Tibial nerve (tissue), 4 donors: Measurements from ENCODE around the gene EYA2. TPM values are rescaled to one million over a fixed set of nuclear protein-coding genes. Genes with fewer than 3 reads are reported as not detected.
"Not testable (repeated sequence)": the region's sequence is repeated elsewhere in the genome, so short reads cannot be mapped to it uniquely, and the experiment has no call there.

Experiments used
- DNase-seq, 2 donors: peaks; one replicate each; pipeline ENCODE4 v3.0.0-alpha.2; 2019; ENCODE audit warnings: low spot score in 2 of 2
- H3K27ac ChIP-seq, 4 donors: fragments of 200-600 bp; sonication (generic) in 3 of 4; one replicate each; pipeline ENCODE4 v1.5.1; 2017 to 2019; ENCODE audit warnings: mild to moderate bottlenecking in 1 of 4
- H3K27me3 ChIP-seq, 2 donors: fragments of 200-600 bp; sonication (generic) in 1 of 2; one replicate each; pipeline versions ENCODE4 v1.5.1 to v1.6.0; 2017 to 2019
- H3K36me3 ChIP-seq, 3 donors: fragments of 200-600 bp; sonication (generic); one replicate each; pipeline ENCODE4 v1.5.1; 2018 to 2019
- H3K4me1 ChIP-seq, 4 donors: fragments of 200-600 bp; sonication (generic) in 3 of 4; one replicate each; pipeline ENCODE4 v1.5.1; 2017 to 2019
- H3K4me3 ChIP-seq, 4 donors: fragments of 200-600 bp; sonication (generic) in 3 of 4; one replicate each; pipeline ENCODE4 v1.5.1; 2017 to 2019; ENCODE audit warnings: mild to moderate bottlenecking in 1 of 4, moderate library complexity in 1 of 4
- H3K9me3 ChIP-seq, 4 donors: fragments of 200-600 bp; sonication (generic) in 3 of 4; one replicate each; pipeline ENCODE4 v1.5.1; 2017 to 2019
- EP300 ChIP-seq, 2 donors: sonication (generic); formaldehyde crosslinking; IDR thresholded peaks; one replicate each; pipeline ENCODE4 v1.6.1; 2017; ENCODE audit warnings: antibody characterized with exemption in 2 of 2, mild to moderate bottlenecking in 1 of 2
- POLR2A ChIP-seq, 2 donors: fragments of 450-650 bp; IDR thresholded peaks; one replicate each; pipeline ENCODE4 v1.6.1; 2017; ENCODE audit warnings: antibody characterized with exemption in 2 of 2, mild to moderate bottlenecking in 2 of 2, moderate library complexity in 2 of 2
- WGBS, 2 donors: methylation state at CpG; one replicate each; pipeline ENCODE4 v1.1.5; 2018; 5-methylcytosine and 5-hydroxymethylcytosine counted together
- total RNA-seq, 4 donors: library from RNA; depleted of rRNA; stranded (reverse); fragments of >200 nt; gene quantifications; one replicate each; pipeline ENCODE4 v1.1.0, GENCODE V29; 2016
- TF ChIP-seq, protein P1 (sequence below), 5 experiments: fragments of 200-600 bp in 3 of 5; fragments of 450-650 bp in 2 of 5; sonication (generic) in 3 of 5; IDR thresholded peaks; one replicate each; pipeline ENCODE4 v1.5.1; 2016 to 2019; ENCODE audit warnings: antibody characterized with exemption in 5 of 5, mild to moderate bottlenecking in 3 of 5, moderate library complexity in 2 of 5

The EYA2 gene
- total RNA-seq, 4 donors from 2014 or later: 13.8 to 25.5 (median 20.2) TPM

DNA sequence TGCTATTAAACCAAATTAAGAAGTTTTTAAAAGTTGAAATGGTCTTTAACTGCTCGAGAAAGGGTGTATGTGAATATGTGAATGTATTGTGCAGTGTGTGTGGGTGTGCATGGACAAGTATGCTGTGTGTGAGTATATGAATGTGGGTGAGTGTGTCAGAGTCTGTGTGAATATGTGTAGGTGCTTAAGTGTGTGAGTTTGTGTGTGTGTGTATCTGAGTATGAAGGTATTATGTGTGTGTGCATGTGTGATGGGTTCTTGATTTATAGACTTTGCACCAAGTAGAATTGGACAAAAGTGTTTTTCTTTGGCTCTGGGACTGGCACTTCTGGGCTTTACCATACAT is 21.6 kb downstream of the EYA2 start:
- H3K27ac ChIP-seq: peak overlapping the region in 3 of 4 donors; percentile 14 to 85 (median 82)
- no peaks in the 10 kb centered on the region for H3K36me3 ChIP-seq
- no peak for DNase-seq
- H3K9me3 ChIP-seq: peaks cover 0 to 16% (median 0%) of the 10 kb centered on the region in 4 donors
- no peaks in the 10 kb centered on the region for H3K27me3 ChIP-seq
- H3K4me3 ChIP-seq: no peak overlapping the region
- 8 to 40% methylated on average over 1 of the region's 1 CpG for WGBS, 2 donors
- H3K4me1 ChIP-seq: peaks cover 0 to 23% (median 7%) of the 10 kb centered on the region in 4 donors
- TF ChIP-seq, protein P1, sequence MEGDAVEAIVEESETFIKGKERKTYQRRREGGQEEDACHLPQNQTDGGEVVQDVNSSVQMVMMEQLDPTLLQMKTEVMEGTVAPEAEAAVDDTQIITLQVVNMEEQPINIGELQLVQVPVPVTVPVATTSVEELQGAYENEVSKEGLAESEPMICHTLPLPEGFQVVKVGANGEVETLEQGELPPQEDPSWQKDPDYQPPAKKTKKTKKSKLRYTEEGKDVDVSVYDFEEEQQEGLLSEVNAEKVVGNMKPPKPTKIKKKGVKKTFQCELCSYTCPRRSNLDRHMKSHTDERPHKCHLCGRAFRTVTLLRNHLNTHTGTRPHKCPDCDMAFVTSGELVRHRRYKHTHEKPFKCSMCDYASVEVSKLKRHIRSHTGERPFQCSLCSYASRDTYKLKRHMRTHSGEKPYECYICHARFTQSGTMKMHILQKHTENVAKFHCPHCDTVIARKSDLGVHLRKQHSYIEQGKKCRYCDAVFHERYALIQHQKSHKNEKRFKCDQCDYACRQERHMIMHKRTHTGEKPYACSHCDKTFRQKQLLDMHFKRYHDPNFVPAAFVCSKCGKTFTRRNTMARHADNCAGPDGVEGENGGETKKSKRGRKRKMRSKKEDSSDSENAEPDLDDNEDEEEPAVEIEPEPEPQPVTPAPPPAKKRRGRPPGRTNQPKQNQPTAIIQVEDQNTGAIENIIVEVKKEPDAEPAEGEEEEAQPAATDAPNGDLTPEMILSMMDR (IDR thresholded peaks at IDR 0.05): no peak
- TF ChIP-seq POLR2A (IDR thresholded peaks at IDR 0.05) (no peak), EP300 (IDR thresholded peaks at IDR 0.05) (no peak)

DNA sequence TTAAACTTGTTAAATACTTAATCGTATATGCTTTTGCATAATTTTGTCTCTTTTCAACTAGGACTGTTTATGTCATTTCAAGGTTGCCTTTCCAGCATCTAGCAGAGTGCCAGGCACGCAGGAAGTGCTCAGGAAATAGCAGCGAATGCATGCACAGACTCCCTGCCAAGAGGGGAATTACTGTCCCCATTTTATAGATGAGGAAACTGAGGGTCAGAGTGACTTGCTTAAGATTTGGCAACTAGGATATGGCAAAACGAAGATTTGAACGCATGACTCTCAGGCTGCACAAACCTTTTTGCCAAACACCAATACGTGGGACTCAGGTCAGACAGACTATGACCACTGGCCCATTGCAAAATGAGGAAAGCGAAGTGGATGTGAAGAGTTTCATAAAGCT is 22.5 kb downstream of the EYA2 start:
- Histone ChIP-seq H3K4me3 (no peak overlapping the region), H3K36me3 (no peaks in the 10 kb centered on the region), H3K9me3 (peaks cover 0 to 16% (median 0%) of the 10 kb centered on the region in 4 donors), H3K27me3 (no peaks in the 10 kb centered on the region), H3K27ac (no peak overlapping the region), H3K4me1 (peaks cover 0 to 23% (median 7%) of the 10 kb centered on the region in 4 donors)
- WGBS, 2 donors: 87 to 89% methylated on average over 7 of the region's 7 CpGs
- TF ChIP-seq, protein P1 (IDR thresholded peaks at IDR 0.05): no peak
- no peak for TF ChIP-seq POLR2A (IDR thresholded peaks at IDR 0.05)
- TF ChIP-seq EP300 (IDR thresholded peaks at IDR 0.05): no peak
- DNase-seq: no peak

DNA sequence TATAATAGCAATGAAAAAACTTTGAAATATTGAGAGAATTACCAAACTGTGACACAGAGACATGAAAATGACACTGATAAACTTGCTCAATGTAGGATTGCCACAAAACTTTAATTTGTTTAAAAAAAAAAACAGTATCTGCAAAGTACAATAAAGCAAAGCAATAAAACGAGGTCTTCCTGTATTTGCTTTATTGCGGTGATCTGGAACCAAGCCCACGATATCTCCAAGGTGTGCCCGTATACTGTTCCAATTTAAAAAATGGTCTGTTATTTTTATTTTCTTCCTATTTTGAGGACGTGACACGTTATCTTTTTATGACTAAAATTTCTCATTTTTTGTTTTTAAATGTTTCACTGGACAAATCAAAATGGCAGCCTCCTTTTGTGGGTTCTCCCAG is 25.5 kb downstream of the EYA2 start:
- no peak for DNase-seq
- H3K27me3 ChIP-seq: no peaks in the 10 kb centered on the region
- WGBS, 2 donors: 88% methylated on average over 6 of the region's 6 CpGs
- peaks cover 0 to 11% (median 0%) of the 10 kb centered on the region in 4 donors for H3K9me3 ChIP-seq
- no peak overlapping the region for H3K27ac ChIP-seq
- H3K4me3 ChIP-seq: no peak overlapping the region
- peaks cover 0 to 14% (median 6%) of the 10 kb centered on the region in 4 donors for H3K4me1 ChIP-seq
- no peaks in the 10 kb centered on the region for H3K36me3 ChIP-seq
- TF ChIP-seq EP300 (IDR thresholded peaks at IDR 0.05) (no peak), POLR2A (IDR thresholded peaks at IDR 0.05) (no peak)
- TF ChIP-seq, protein P1 (IDR thresholded peaks at IDR 0.05): no peak

DNA sequence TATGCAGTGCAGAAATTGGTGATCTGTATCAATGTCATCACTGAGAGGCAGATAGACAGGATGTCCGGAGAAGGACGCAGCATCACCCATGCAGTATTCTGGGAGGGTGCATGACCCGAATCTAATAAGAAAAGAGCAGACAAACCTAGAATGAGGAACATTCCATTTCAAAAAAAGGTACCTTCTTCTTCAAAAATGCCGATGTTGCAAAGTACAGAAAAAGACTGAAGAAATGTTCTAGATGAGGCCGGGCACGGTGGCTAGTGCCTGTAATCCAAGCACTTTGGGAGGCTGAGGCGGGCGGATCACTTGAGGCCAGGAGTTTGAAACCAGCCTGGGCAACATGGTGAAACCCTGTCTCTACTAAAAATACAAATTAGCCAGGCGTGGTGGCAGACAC is 28.2 kb downstream of the EYA2 start:
- not testable (repeated sequence) for H3K4me1 ChIP-seq, H3K27ac ChIP-seq, DNase-seq, H3K36me3 ChIP-seq, H3K27me3 ChIP-seq, H3K4me3 ChIP-seq
- peaks cover 0 to 11% (median 0%) of the 10 kb centered on the region in 4 donors for H3K9me3 ChIP-seq
- 84 to 89% methylated on average over 9 of the region's 9 CpGs for WGBS, 2 donors

DNA sequence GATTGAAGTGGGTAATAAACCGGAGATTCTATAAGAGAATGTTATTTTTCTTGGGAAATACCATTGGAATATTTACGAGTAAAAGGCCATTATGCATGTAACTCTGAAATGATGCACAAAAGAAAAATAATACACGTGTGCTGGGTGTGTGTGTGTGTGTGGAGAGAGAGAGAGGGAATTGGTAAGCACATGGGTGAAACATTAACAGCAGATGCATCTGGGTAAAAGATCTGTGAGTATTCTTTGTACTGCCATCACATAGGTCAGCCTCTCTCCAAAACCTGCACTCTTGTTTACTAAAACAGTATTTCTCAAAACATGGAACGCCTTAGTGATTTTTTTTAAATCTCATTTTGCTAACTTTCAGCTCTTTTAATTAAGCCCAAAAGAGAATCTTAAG is 28.9 kb downstream of the EYA2 start:
- Histone ChIP-seq H3K9me3 (peaks cover 0 to 8% (median 0%) of the 10 kb centered on the region in 4 donors), H3K4me3 (no peak overlapping the region), H3K27ac (no peak overlapping the region), H3K27me3 (no peaks in the 10 kb centered on the region), H3K36me3 (no peaks in the 10 kb centered on the region), H3K4me1 (peaks cover 0 to 11% (median 3%) of the 10 kb centered on the region in 4 donors)
- WGBS, 2 donors: 70 to 78% methylated on average over 4 of the region's 4 CpGs
- TF ChIP-seq, protein P1 (IDR thresholded peaks at IDR 0.05): no peak
- TF ChIP-seq EP300 (IDR thresholded peaks at IDR 0.05) (no peak), POLR2A (IDR thresholded peaks at IDR 0.05) (no peak)
- no peak for DNase-seq
